Neural crest cell (in vitro differentiated cells): ENCODE data around the gene PTPN5. TPM values are rescaled to one million over a fixed set of nuclear protein-coding genes. Genes with fewer than 3 reads are reported as not detected.

Experiments used
- DNase-seq: peaks from one replicate; pipeline ENCODE4 v3.0.0; 2021; ENCODE audit warnings: low read depth, mixed read lengths, low spot score
- H3K27ac Mint-ChIP-seq: one replicate; pipeline ENCODE4 v1.8.0; 2021; ENCODE audit warnings: mild to moderate bottlenecking, mixed read lengths; ENCODE audit not compliant: unreplicated experiment
- H3K27me3 Mint-ChIP-seq: 2 replicates; pipeline ENCODE4 v1.8.0; 2021; ENCODE audit warnings: low read depth, mild to moderate bottlenecking, mixed read lengths
- H3K36me3 Mint-ChIP-seq: 2 replicates; pipeline ENCODE4 v1.8.0; 2021; ENCODE audit warnings: low read depth, mild to moderate bottlenecking, mixed read lengths
- H3K4me1 Mint-ChIP-seq: 2 replicates; pipeline ENCODE4 v1.8.0; 2021; ENCODE audit warnings: mixed read lengths
- H3K4me3 Mint-ChIP-seq: one replicate; pipeline ENCODE4 v1.8.0; 2021; ENCODE audit warnings: mild to moderate bottlenecking, mixed read lengths
- H3K9me3 Mint-ChIP-seq: 2 replicates; pipeline ENCODE4 v1.8.0; 2021; ENCODE audit warnings: mixed read lengths
- total RNA-seq: library from RNA; stranded (reverse); gene quantifications from 2 replicates; pipeline ENCODE4 v1.2.1, GENCODE V29; 2021
- TF ChIP-seq, protein P1 (sequence below): fragments of 200-600 bp; sonication (generic); conservative IDR thresholded peaks from 2 replicates; pipeline ENCODE4 v1.5.0; 2021; ENCODE audit warnings: antibody characterized with exemption, mild to moderate bottlenecking

Gene PTPN5
- total RNA-seq, 1 donor from 2014 or later: 6.1 TPM

GRCh38 chr11:18756889-18757288 is 34.7 kb downstream of the PTPN5 start:
- peaks cover 22% of the 10 kb centered on the region for H3K4me1 Mint-ChIP-seq
- no peaks in the 10 kb centered on the region for H3K36me3 Mint-ChIP-seq
- no peak for DNase-seq
- H3K9me3 Mint-ChIP-seq: no peaks in the 10 kb centered on the region
- H3K4me3 Mint-ChIP-seq: no peak overlapping the region
- no peaks in the 10 kb centered on the region for H3K27me3 Mint-ChIP-seq
- TF ChIP-seq, protein P1, sequence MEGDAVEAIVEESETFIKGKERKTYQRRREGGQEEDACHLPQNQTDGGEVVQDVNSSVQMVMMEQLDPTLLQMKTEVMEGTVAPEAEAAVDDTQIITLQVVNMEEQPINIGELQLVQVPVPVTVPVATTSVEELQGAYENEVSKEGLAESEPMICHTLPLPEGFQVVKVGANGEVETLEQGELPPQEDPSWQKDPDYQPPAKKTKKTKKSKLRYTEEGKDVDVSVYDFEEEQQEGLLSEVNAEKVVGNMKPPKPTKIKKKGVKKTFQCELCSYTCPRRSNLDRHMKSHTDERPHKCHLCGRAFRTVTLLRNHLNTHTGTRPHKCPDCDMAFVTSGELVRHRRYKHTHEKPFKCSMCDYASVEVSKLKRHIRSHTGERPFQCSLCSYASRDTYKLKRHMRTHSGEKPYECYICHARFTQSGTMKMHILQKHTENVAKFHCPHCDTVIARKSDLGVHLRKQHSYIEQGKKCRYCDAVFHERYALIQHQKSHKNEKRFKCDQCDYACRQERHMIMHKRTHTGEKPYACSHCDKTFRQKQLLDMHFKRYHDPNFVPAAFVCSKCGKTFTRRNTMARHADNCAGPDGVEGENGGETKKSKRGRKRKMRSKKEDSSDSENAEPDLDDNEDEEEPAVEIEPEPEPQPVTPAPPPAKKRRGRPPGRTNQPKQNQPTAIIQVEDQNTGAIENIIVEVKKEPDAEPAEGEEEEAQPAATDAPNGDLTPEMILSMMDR: no peak
- no peak overlapping the region for H3K27ac Mint-ChIP-seq

- Mint-ChIP-seq H3K36me3 (no peaks in the 10 kb centered on the region), H3K4me1 (peaks cover 32% of the 10 kb centered on the region), H3K27ac (no peak overlapping the region), H3K9me3 (no peaks in the 10 kb centered on the region), H3K4me3 (no peak overlapping the region), H3K27me3 (no peaks in the 10 kb centered on the region)
- TF ChIP-seq, protein P1: no peak
- no peak for DNase-seq
Observed at GRCh38 chr11:18754308-18754707, 37.3 kb downstream of the PTPN5 start.

DNA sequence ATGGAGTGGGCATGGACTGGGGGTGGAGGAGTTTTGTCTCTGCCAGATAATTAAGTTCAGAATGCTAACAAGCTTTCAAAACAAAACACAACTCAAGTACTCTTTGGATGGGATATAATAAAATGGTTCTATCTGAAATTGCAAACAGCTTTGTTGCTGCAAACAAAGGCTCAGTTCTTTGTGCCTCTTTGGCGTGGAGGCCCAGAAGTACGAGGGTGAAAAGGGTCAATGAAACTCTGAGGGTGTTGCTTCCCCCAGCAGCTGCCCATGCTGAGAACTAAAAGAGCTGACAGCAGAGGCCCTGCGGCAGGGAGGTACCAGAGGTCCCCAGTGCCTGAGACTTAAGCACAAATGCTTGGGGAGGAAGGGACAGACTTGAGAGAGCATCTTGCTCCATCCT is 39.1 kb downstream of the PTPN5 start:
- no peak for DNase-seq
- Mint-ChIP-seq H3K27ac (peak overlapping the region; percentile 24), H3K27me3 (no peaks in the 10 kb centered on the region), H3K9me3 (no peaks in the 10 kb centered on the region), H3K4me1 (peaks cover 32% of the 10 kb centered on the region), H3K4me3 (peak overlapping the region; percentile 4), H3K36me3 (no peaks in the 10 kb centered on the region)
- TF ChIP-seq, protein P1: no peak

GRCh38 chr11:18750944-18751343 is 40.7 kb downstream of the PTPN5 start:
- no peaks in the 10 kb centered on the region for H3K27me3 Mint-ChIP-seq
- no peak for DNase-seq
- no peaks in the 10 kb centered on the region for H3K9me3 Mint-ChIP-seq
- H3K36me3 Mint-ChIP-seq: no peaks in the 10 kb centered on the region
- H3K4me3 Mint-ChIP-seq: no peak overlapping the region
- peaks cover 32% of the 10 kb centered on the region for H3K4me1 Mint-ChIP-seq
- TF ChIP-seq, protein P1: no peak
- no peak overlapping the region for H3K27ac Mint-ChIP-seq

DNA sequence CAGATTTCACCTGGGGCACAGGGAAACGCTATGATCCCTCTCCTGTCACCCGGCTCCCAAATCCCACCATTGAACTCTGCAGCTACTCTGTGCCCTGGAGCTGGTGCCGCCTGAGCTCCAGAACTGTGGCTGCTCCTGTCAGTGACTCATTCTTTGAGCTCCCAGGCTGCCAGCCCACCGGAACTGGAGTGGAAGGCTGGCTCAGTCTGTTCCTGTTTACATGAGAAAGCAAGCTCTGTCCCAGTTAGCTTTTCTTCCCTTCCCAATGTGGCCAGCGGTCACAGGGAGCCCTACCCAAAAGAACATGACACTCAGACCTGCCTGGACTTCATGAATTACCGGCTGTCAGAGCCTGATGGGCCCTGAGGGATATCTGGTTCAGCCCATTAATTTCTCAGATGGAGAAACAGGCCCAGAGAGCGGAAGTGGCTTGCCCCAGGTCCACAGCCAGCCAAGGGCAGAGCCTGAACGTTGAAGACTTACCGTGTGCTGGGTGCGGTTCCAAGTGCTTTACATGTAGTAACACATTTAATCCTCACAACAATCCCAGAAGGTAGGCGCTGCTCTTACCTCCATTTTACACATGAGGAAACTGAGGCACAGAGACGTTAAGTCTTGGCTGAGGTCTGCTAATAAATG is 41.8 kb downstream of the PTPN5 start:
- H3K27ac Mint-ChIP-seq: peak overlapping the region; percentile 46
- no peak overlapping the region for H3K4me3 Mint-ChIP-seq
- H3K27me3 Mint-ChIP-seq: no peaks in the 10 kb centered on the region
- H3K4me1 Mint-ChIP-seq: peaks cover 32% of the 10 kb centered on the region
- no peaks in the 10 kb centered on the region for H3K36me3 Mint-ChIP-seq
- no peaks in the 10 kb centered on the region for H3K9me3 Mint-ChIP-seq
- TF ChIP-seq, protein P1: no peak
- DNase-seq: no peak
